Naive thymus-derived CD4-positive, alpha-beta T cell (primary cell): ENCODE measurements around the gene PTPN5. TPM values are rescaled to one million over a fixed set of nuclear protein-coding genes. Genes with fewer than 3 reads are reported as not detected.

Experiments
- ATAC-seq: fragments of 150-1000 bp; cut with Tn5 transposase; 2 replicates; pipeline ENCODE4 v1.10.0; 2021; ENCODE audit warnings: mild to moderate bottlenecking, moderate library complexity
- CTCF ChIA-PET: fragments of 350-600 bp; sonication (Branson Sonifier 250); formaldehyde crosslinking; loops from one replicate; lab custom pipeline; 2021; ENCODE audit warnings: antibody characterized with exemption; lab: Charles Lee
- POLR2A ChIA-PET: fragments of 350-600 bp; sonication (Branson Sonifier 250); formaldehyde crosslinking; loops from one replicate; lab custom pipeline; 2021; ENCODE audit warnings: antibody characterized with exemption, inconsistent platforms; lab: Charles Lee
- DNase-seq, 9 donors: peaks; one replicate each; pipeline versions ENCODE4 v3.0.0 to v3.0.0-alpha.2; 2020 to 2022; ENCODE audit warnings: mixed read lengths in 1 of 9
- H3K27ac ChIP-seq: one replicate; pipeline ENCODE4 v1.7.0; 2013; ENCODE audit warnings: mild to moderate bottlenecking, low read depth, low read length, moderate library complexity
- H3K27me3 ChIP-seq, 2 donors: one replicate each; pipeline ENCODE4 v1.7.0; 2013; ENCODE audit warnings: low read length in 2 of 2, mild to moderate bottlenecking in 2 of 2, moderate library complexity in 2 of 2; ENCODE audit not compliant: control insufficient read depth in 2 of 2, insufficient read depth in 2 of 2
- H3K36me3 ChIP-seq, 3 experiments: 1 replicate in 2 of 3; 2 replicates in 1 of 3; pipeline ENCODE4 v1.7.0; 2013; ENCODE audit warnings: low read length in 3 of 3, mild to moderate bottlenecking in 3 of 3, moderate library complexity in 1 of 3; ENCODE audit not compliant: insufficient read depth in 3 of 3, control insufficient read depth in 2 of 3
- H3K4me1 ChIP-seq, 2 donors: one replicate each; pipeline ENCODE4 v1.7.0; 2013; ENCODE audit warnings: low read length in 2 of 2, mild to moderate bottlenecking in 2 of 2, moderate library complexity in 1 of 2; ENCODE audit not compliant: control insufficient read depth in 2 of 2, insufficient read depth in 2 of 2
- H3K4me3 ChIP-seq: 2 replicates; pipeline ENCODE4 v1.7.0; 2013; ENCODE audit warnings: mild to moderate bottlenecking, low read length
- H3K9me3 ChIP-seq, 3 experiments: 1 replicate in 2 of 3; 2 replicates in 1 of 3; pipeline ENCODE4 v1.7.0; 2013; ENCODE audit warnings: low read length in 3 of 3; ENCODE audit not compliant: control insufficient read depth in 2 of 3
- H3K27ac Mint-ChIP-seq, 9 donors: one replicate each; pipeline ENCODE4 v1.8.0; 2020 to 2022; ENCODE audit warnings: mixed read lengths in 9 of 9, mild to moderate bottlenecking in 8 of 9, moderate library complexity in 5 of 9, inconsistent platforms in 2 of 9
- H3K27me3 Mint-ChIP-seq, 5 donors: one replicate each; pipeline ENCODE4 v1.8.0; 2021 to 2022; ENCODE audit warnings: mixed read lengths in 5 of 5, mild to moderate bottlenecking in 1 of 5
- H3K36me3 Mint-ChIP-seq, 5 donors: one replicate each; pipeline ENCODE4 v1.8.0; 2020 to 2022; ENCODE audit warnings: mixed read lengths in 5 of 5, mild to moderate bottlenecking in 3 of 5, inconsistent platforms in 1 of 5
- H3K4me1 Mint-ChIP-seq, 7 donors: one replicate each; pipeline ENCODE4 v1.8.0; 2020 to 2022; ENCODE audit warnings: mixed read lengths in 7 of 7, mild to moderate bottlenecking in 3 of 7, inconsistent platforms in 1 of 7
- H3K4me3 Mint-ChIP-seq, 10 donors: one replicate each; pipeline ENCODE4 v1.8.0; 2020 to 2022; ENCODE audit warnings: mild to moderate bottlenecking in 10 of 10, mixed read lengths in 10 of 10, moderate library complexity in 6 of 10, inconsistent platforms in 2 of 10
- H3K9me3 Mint-ChIP-seq, 11 donors: one replicate each; pipeline ENCODE4 v1.8.0; 2020 to 2022; ENCODE audit warnings: mixed read lengths in 11 of 11, mild to moderate bottlenecking in 4 of 11, inconsistent platforms in 1 of 11, moderate library complexity in 1 of 11
- intact Hi-C, 2 donors: fragments of 100-400 bp; cut with micrococcal nuclease; formaldehyde crosslinking; loops; one replicate each; pipeline ENCODE4 v1.15.1; 2023
- polyA plus RNA-seq, 2 donors: library from polyadenylated mRNA; unstranded; fragments of 300-500 nt; fragmentation: Illumina TruSeq; gene quantifications; one replicate each; pipeline ENCODE4 v1.2.3, GENCODE V29; 2021
- total RNA-seq, 6 experiments: library from RNA in 5 of 6; stranded (reverse) in 5 of 6; gene quantifications; 1 replicate in 5 of 6; 2 replicates in 1 of 6; pipeline ENCODE4 v1.2.3 and lab custom pipeline; 2021 to 2026

Gene PTPN5
- total and polyA plus RNA-seq, 7 experiments from 2014 or later: not detected

- intact Hi-C loops: loop anchor here (2.0 to 5.0 kb wide), 6 partner anchors 133 to 710 kb away; partner anchors contain the start of genes TSG101 (in 2 of the 2), UEVLD (in 2 of the 2), GTF2H1 (in 1 of the 2) and HPS5 (in 1 of the 2)
- Histone ChIP-seq H3K36me3 (peaks cover 0 to 3% (median 0%) of the 10 kb centered on the region in 3 experiments), H3K9me3 (no peaks in the 10 kb centered on the region), H3K27ac (no peak overlapping the region), H3K4me1 (peaks cover 0 to 5% of the 10 kb centered on the region in 2 donors), H3K4me3 (no peak overlapping the region), H3K27me3 (no peaks in the 10 kb centered on the region)
- H3K4me1 Mint-ChIP-seq: peaks cover 8 to 15% (median 9%) of the 10 kb centered on the region in 7 donors
- H3K9me3 Mint-ChIP-seq: no peaks in the 10 kb centered on the region
- peak overlapping the region; percentile 55 to 97 (median 90) for H3K4me3 Mint-ChIP-seq
- H3K36me3 Mint-ChIP-seq: no peaks in the 10 kb centered on the region
- H3K27ac Mint-ChIP-seq: peak overlapping the region in 3 of 9 donors; percentile 17 to 41 (median 39)
- no peak for DNase-seq
- POLR2A ChIA-PET: interaction anchor here (0.6 to 1.9 kb wide), 13 partner anchors 9 to 908 kb away, joined by 3 to 10 read pairs (median 4); partner anchors contain the start of genes SPTY2D1, TMEM86A and TSG101
- CTCF ChIA-PET: interaction anchor here (0.6 to 2.2 kb wide), 13 partner anchors 8 to 201 kb away, joined by 3 to 21 read pairs (median 4); partner anchors contain the start of genes SPTY2D1 and TMEM86A
- no peak for ATAC-seq
- H3K27me3 Mint-ChIP-seq: peaks cover 0 to 34% (median 0%) of the 10 kb centered on the region in 5 donors
These were observed 69.3 kb downstream of the PTPN5 start for GRCh38 chr11:18722293-18722637.

GRCh38 chr11:18721561-18722292 is 69.9 kb downstream of the PTPN5 start:
- Mint-ChIP-seq H3K4me1 (peaks cover 8 to 15% (median 9%) of the 10 kb centered on the region in 7 donors), H3K4me3 (peak overlapping the region; percentile 82 to 97 (median 92)), H3K36me3 (no peaks in the 10 kb centered on the region), H3K27ac (peak overlapping the region in 6 of 9 donors; percentile 39 to 89 (median 76)), H3K9me3 (no peaks in the 10 kb centered on the region), H3K27me3 (peaks cover 0 to 34% (median 0%) of the 10 kb centered on the region in 5 donors)
- ChIA-PET POLR2A (interaction anchor here (0.6 to 1.9 kb wide), 14 partner anchors 9 to 908 kb away, joined by 3 to 10 read pairs (median 4); partner anchors contain the start of genes SPTY2D1, TMEM86A and TSG101), CTCF (interaction anchor here (0.6 to 2.2 kb wide), 17 partner anchors 8 to 401 kb away, joined by 3 to 21 read pairs (median 4); partner anchors contain the start of genes SPTY2D1 and TMEM86A)
- peak overlapping the region; percentile 72 for H3K4me3 ChIP-seq
- intact Hi-C loops: loop anchor here (1.0 to 5.0 kb wide), 12 partner anchors 15 to 709 kb away; partner anchors contain the start of genes SPTY2D1 (in 2 of the 2), TMEM86A (in 2 of the 2), TSG101 (in 2 of the 2) and UEVLD (in 2 of the 2)
- peak; percentile 15 to 51 (median 37) for DNase-seq
- H3K27ac ChIP-seq: peak overlapping the region; percentile 46
- peaks cover 0 to 3% (median 0%) of the 10 kb centered on the region in 3 experiments for H3K36me3 ChIP-seq
- H3K9me3 ChIP-seq: no peaks in the 10 kb centered on the region
- peaks cover 0 to 5% of the 10 kb centered on the region in 2 donors for H3K4me1 ChIP-seq
- H3K27me3 ChIP-seq: no peaks in the 10 kb centered on the region
- peak; percentile 61 for ATAC-seq

- Mint-ChIP-seq H3K27ac (peak overlapping the region in 6 of 9 donors; percentile 36 to 89 (median 59)), H3K4me3 (peak overlapping the region; percentile 82 to 97 (median 92)), H3K27me3 (peaks cover 0 to 34% (median 0%) of the 10 kb centered on the region in 5 donors), H3K36me3 (no peaks in the 10 kb centered on the region), H3K4me1 (peaks cover 8 to 15% (median 9%) of the 10 kb centered on the region in 7 donors), H3K9me3 (no peaks in the 10 kb centered on the region)
- peak; percentile 95 for ATAC-seq
- peak; percentile 61 to 84 (median 76) for DNase-seq
- H3K4me1 ChIP-seq: peaks cover 0 to 5% of the 10 kb centered on the region in 2 donors
- H3K27me3 ChIP-seq: no peaks in the 10 kb centered on the region
- ChIA-PET CTCF (interaction anchor here (0.6 to 1.9 kb wide), 7 partner anchors 10 to 181 kb away, joined by 3 to 21 read pairs (median 4); partner anchors contain the start of gene SPTY2D1), POLR2A (interaction anchor here (0.6 to 1.9 kb wide), 9 partner anchors 9 to 194 kb away, joined by 3 to 10 read pairs (median 4); partner anchors contain the start of genes TMEM86A and TSG101)
- H3K36me3 ChIP-seq: peaks cover 0 to 3% (median 0%) of the 10 kb centered on the region in 3 experiments
- peak overlapping the region; percentile 46 for H3K27ac ChIP-seq
- no peaks in the 10 kb centered on the region for H3K9me3 ChIP-seq
- peak overlapping the region; percentile 72 for H3K4me3 ChIP-seq
- intact Hi-C loops: loop anchor here (1.0 to 5.0 kb wide), 10 partner anchors 15 to 709 kb away; partner anchors contain the start of genes SPTY2D1 (in 2 of the 2), TMEM86A (in 2 of the 2), GTF2H1 (in 1 of the 2) and HPS5 (in 1 of the 2)
These were observed 70.6 kb downstream of the PTPN5 start for GRCh38 chr11:18720808-18721560.

- ATAC-seq: no peak
- POLR2A ChIA-PET: interaction anchor here (0.6 to 1.2 kb wide), 4 partner anchors 10 to 85 kb away, joined by 3 to 4 read pairs (median 3); no protein-coding TSS in a partner anchor
- Histone ChIP-seq H3K4me3 (peak overlapping the region; percentile 72), H3K4me1 (peaks cover 0 to 5% of the 10 kb centered on the region in 2 donors), H3K27me3 (no peaks in the 10 kb centered on the region), H3K9me3 (no peaks in the 10 kb centered on the region), H3K27ac (peak overlapping the region; percentile 46), H3K36me3 (peaks cover 0 to 3% (median 0%) of the 10 kb centered on the region in 3 experiments)
- DNase-seq: no peak
- CTCF ChIA-PET: no interaction called here
- peak overlapping the region; percentile 59 to 97 (median 92) for H3K4me3 Mint-ChIP-seq
- peak overlapping the region in 5 of 9 donors; percentile 9 to 60 (median 39) for H3K27ac Mint-ChIP-seq
- intact Hi-C loops: loop anchor here (2.0 to 5.0 kb wide), 5 partner anchors 133 to 708 kb away; partner anchors contain the start of genes GTF2H1 (in 1 of the 2), HPS5 (in 1 of the 2), SAAL1 (in 1 of the 2) and SERGEF (in 1 of the 2)
- H3K4me1 Mint-ChIP-seq: peaks cover 8 to 15% (median 9%) of the 10 kb centered on the region in 7 donors
- H3K36me3 Mint-ChIP-seq: no peaks in the 10 kb centered on the region
- no peaks in the 10 kb centered on the region for H3K9me3 Mint-ChIP-seq
- peaks cover 0 to 34% (median 0%) of the 10 kb centered on the region in 5 donors for H3K27me3 Mint-ChIP-seq
These were observed 71.3 kb downstream of the PTPN5 start for GRCh38 chr11:18720091-18720807.

GRCh38 chr11:18715476-18715875 is 76.1 kb downstream of the PTPN5 start:
- intact Hi-C loops: no loop called here
- Histone ChIP-seq H3K9me3 (no peaks in the 10 kb centered on the region), H3K27me3 (no peaks in the 10 kb centered on the region), H3K36me3 (no peaks in the 10 kb centered on the region), H3K4me3 (no peak overlapping the region), H3K4me1 (no peaks in the 10 kb centered on the region), H3K27ac (no peak overlapping the region)
- ATAC-seq (no peak), DNase-seq (no peak)
- no peak overlapping the region for H3K27ac Mint-ChIP-seq
- POLR2A ChIA-PET: no interaction called here
- H3K4me1 Mint-ChIP-seq: peaks cover 0 to 5% (median 2%) of the 10 kb centered on the region in 7 donors
- peaks cover 0 to 25% (median 0%) of the 10 kb centered on the region in 5 donors for H3K27me3 Mint-ChIP-seq
- H3K4me3 Mint-ChIP-seq: no peak overlapping the region
- no peaks in the 10 kb centered on the region for H3K36me3 Mint-ChIP-seq
- H3K9me3 Mint-ChIP-seq: no peaks in the 10 kb centered on the region
- CTCF ChIA-PET: no interaction called here
